ENCODE results near the gene HMX1.

Gene HMX1

GRCh38 chr4:8843597-8843996 lies 28.0 kb downstream of the HMX1 start:
- no peak for DNase-seq (ENCODE audit: extremely low read depth in 1 of 2, low read depth in 1 of 2)

- DNase-seq (ENCODE audit: extremely low read depth in 1 of 2, low read depth in 1 of 2) = no peak
These were observed 29.0 kb downstream of the HMX1 start for GRCh38 chr4:8842614-8843013.

- no peak for DNase-seq (ENCODE audit: extremely low read depth in 1 of 2, low read depth in 1 of 2)
These were observed 29.9 kb downstream of the HMX1 start for GRCh38 chr4:8841678-8842268.

GRCh38 chr4:8840816-8841455 lies 30.7 kb downstream of the HMX1 start:
- no peak for DNase-seq (ENCODE audit: extremely low read depth in 1 of 2, low read depth in 1 of 2)

- DNase-seq (ENCODE audit: extremely low read depth in 1 of 2, low read depth in 1 of 2) = no peak
These were observed 31.4 kb downstream of the HMX1 start for GRCh38 chr4:8840006-8840793.

GRCh38 chr4:8838961-8839431 lies 32.6 kb downstream of the HMX1 start:
- DNase-seq (ENCODE audit: extremely low read depth in 1 of 2, low read depth in 1 of 2) = no peak

GRCh38 chr4:8838296-8838960 lies 33.2 kb downstream of the HMX1 start:
- DNase-seq (ENCODE audit: extremely low read depth in 1 of 2, low read depth in 1 of 2) = no peak

- no peak for DNase-seq (ENCODE audit: extremely low read depth in 1 of 2, low read depth in 1 of 2)
These were observed 34.3 kb downstream of the HMX1 start for GRCh38 chr4:8837181-8837841.

GRCh38 chr4:8836664-8837171 lies 34.9 kb downstream of the HMX1 start:
- no peak for DNase-seq (ENCODE audit: extremely low read depth in 1 of 2, low read depth in 1 of 2)

- DNase-seq (ENCODE audit: extremely low read depth in 1 of 2, low read depth in 1 of 2) = no peak
These were observed 35.9 kb downstream of the HMX1 start for GRCh38 chr4:8835521-8836365.

- DNase-seq (ENCODE audit: extremely low read depth in 1 of 2, low read depth in 1 of 2) = no peak
These were observed 36.9 kb downstream of the HMX1 start for GRCh38 chr4:8834681-8835220.

GRCh38 chr4:8832113-8832915 lies 39.3 kb downstream of the HMX1 start:
- DNase-seq (ENCODE audit: extremely low read depth in 1 of 2, low read depth in 1 of 2) = no peak

GRCh38 chr4:8831221-8832112 lies 40.2 kb downstream of the HMX1 start:
- no peak for DNase-seq (ENCODE audit: extremely low read depth in 1 of 2, low read depth in 1 of 2)

- no peak for DNase-seq (ENCODE audit: extremely low read depth in 1 of 2, low read depth in 1 of 2)
These were observed 40.9 kb downstream of the HMX1 start for GRCh38 chr4:8830611-8831200.

- no peak for DNase-seq (ENCODE audit: extremely low read depth in 1 of 2, low read depth in 1 of 2)
These were observed 41.6 kb downstream of the HMX1 start for GRCh38 chr4:8830056-8830455.

- no peak for DNase-seq (ENCODE audit: extremely low read depth in 1 of 2, low read depth in 1 of 2)
These were observed 42.1 kb downstream of the HMX1 start for GRCh38 chr4:8829584-8829983.

- DNase-seq (ENCODE audit: extremely low read depth in 1 of 2, low read depth in 1 of 2) = no peak
These were observed 42.8 kb downstream of the HMX1 start for GRCh38 chr4:8828869-8829268.
